ENCODE results near the gene CLMP.

GRCh38 chr11:123228496-123229163 is 33.6 kb upstream of the CLMP start:
- TF ChIP-seq POLR2A (IDR thresholded peaks at IDR 0.05; ENCODE audit: low read length) (no peak), GATA1 (IDR thresholded peaks at IDR 0.05; ENCODE audit: low read depth, low read length) (no peak)
